Measurements from ENCODE around the gene WDFY4. TPM values are rescaled to one million over a fixed set of nuclear protein-coding genes. Genes with fewer than 3 reads are reported as not detected.

WDFY4 gene
- total and polyA plus RNA-seq, 2 experiments from 2014 or later: 0.14 TPM; not detected in 1

DNA sequence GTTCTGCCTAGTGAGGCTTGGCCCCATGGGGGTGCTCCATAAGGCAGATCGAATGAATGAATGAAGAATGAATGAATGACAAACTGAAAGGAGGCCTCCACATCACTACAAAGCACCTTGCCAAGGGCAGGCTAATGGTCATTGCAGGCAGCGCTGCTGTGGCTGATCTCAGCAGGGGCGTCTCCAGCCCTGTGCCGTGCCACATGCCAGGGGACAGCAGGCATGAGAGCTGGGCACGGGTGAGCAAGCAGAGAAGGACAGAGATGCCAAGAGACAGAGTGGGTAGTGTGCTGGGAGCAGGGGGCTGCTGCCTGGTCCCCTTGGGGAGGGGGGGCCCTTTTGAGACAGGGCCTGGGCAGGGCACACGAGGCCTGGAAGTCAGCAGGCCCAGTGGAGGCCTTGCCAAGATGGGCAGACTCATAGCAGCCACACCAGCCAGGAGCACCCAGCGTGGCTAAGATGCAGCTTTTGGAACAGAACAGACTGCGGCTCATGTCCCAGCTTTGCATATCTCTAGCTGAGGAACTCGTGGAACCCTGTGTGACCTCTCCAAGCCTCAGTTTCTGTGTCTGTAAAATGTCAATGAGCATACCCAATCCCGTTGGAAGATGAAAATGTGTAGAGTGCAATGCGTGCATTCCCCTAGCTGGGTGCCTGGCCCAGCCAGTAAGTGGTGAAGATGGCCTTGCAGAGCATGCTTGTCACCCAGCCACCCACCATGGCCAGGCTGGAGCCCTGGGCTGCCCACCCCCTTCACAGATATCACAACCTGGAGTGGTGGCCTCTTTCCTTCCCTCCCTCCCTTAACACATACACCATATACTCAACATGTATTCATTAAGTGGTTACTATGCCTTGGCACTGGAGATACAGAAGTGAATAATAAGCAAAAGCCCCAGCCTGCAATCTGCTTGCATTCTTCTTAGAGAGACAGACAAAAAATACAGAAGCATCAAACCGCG is 316.0 kb downstream of the WDFY4 start (continued):
- TF ChIP-seq ZNF462 (CRISPR knock-in tag; IDR thresholded peaks at IDR 0.05): no peak
- TF ChIP-seq POLR2AphosphoS5 (IDR thresholded peaks at IDR 0.05; ENCODE audit: low read depth): no peak
- no peak for TF ChIP-seq ZNF114 (CRISPR knock-in tag; IDR thresholded peaks at IDR 0.05)
- no peak for TF ChIP-seq JUNB (IDR thresholded peaks at IDR 0.05; ENCODE audit: unreplicated experiment)

DNA sequence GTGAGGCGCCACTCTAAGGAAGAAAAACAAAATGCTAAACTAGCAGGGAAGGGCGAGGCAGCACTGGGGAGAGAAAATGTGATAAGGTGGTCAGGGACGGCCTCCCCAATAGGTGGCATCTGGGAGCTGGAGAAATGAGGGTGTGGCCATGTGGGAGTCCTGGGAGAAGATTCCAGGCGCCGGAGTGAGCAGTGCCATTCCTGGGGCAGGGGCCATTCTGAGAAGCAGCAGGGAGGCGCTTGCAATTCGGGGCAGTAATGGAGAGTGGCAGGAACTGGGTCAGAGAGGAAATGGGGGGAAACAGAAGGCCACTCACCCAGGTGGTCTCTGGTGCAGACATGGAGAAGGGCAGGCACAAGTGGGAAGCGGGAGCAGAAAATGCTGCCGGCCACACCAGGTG is 316.7 kb downstream of the WDFY4 start:
- no peaks in the 10 kb centered on the region for H3K36me3 Mint-ChIP-seq (ENCODE audit: low read depth)
- H2AFZ ChIP-seq: peak overlapping the region; percentile 57; the same call in 1 of the 2 replicates
- peak overlapping the region; percentile 7; the same call in 1 of the 2 replicates for H3K27ac Mint-ChIP-seq
- no peaks in the 10 kb centered on the region for H3K27me3 ChIP-seq (ENCODE audit: insufficient read depth)
- peaks cover 9% of the 10 kb centered on the region for H3K4me1 Mint-ChIP-seq
- H3F3A ChIP-seq (replicated peaks; ENCODE audit: low read depth): no peaks in the 10 kb centered on the region
- ATAC-seq: peak; percentile 98
- no peaks in the 10 kb centered on the region for H3K4me1 ChIP-seq (ENCODE audit: insufficient read depth)
- no peak overlapping the region for H3K27ac ChIP-seq (ENCODE audit: low read depth)
- H3K9me3 Mint-ChIP-seq: peaks cover 4% of the 10 kb centered on the region; the same call in 1 of the 3 replicates
- H3K27me3 Mint-ChIP-seq (ENCODE audit: insufficient read depth, low read depth, poor library complexity): peaks cover 5% of the 10 kb centered on the region
- DNase-seq (ENCODE audit: low spot score): peak; percentile 76
- no peaks in the 10 kb centered on the region for H4K20me1 ChIP-seq (replicated peaks; ENCODE audit: insufficient read depth)
- H3K9me2 ChIP-seq (ENCODE audit: insufficient read depth): no peaks in the 10 kb centered on the region
- H3K4me3 ChIP-seq: no peak overlapping the region
- no peak overlapping the region for H3K4me2 ChIP-seq
- no peak overlapping the region for H3K4me3 Mint-ChIP-seq
- H3K36me3 ChIP-seq (ENCODE audit: insufficient read depth): no peaks in the 10 kb centered on the region
- H3K79me2 ChIP-seq (replicated peaks; ENCODE audit: insufficient read depth): no peaks in the 10 kb centered on the region
- TF ChIP-seq NANOG (IDR thresholded peaks at IDR 0.05; ENCODE audit: borderline replicate concordance) (no peak), STAT1 (IDR thresholded peaks at IDR 0.05; ENCODE audit: unreplicated experiment) (no peak), ETS1 (IDR thresholded peaks at IDR 0.05) (no peak), ZNF462 (CRISPR knock-in tag; IDR thresholded peaks at IDR 0.05) (no peak)
